HG02610 (cell line): ENCODE results near the gene ACOT9.
"Not testable (repeated sequence)": the region's sequence is repeated elsewhere in the genome, so short reads cannot be mapped to it uniquely, and the experiment has no call there.

Experiments
- ATAC-seq: cut with Tn5 transposase; IDR thresholded peaks from one replicate; pipeline ENCODE4 v1.9.1; 2021; ENCODE audit warnings: mild to moderate bottlenecking, moderate library complexity; ENCODE audit not compliant: unreplicated experiment

ACOT9 gene

DNA sequence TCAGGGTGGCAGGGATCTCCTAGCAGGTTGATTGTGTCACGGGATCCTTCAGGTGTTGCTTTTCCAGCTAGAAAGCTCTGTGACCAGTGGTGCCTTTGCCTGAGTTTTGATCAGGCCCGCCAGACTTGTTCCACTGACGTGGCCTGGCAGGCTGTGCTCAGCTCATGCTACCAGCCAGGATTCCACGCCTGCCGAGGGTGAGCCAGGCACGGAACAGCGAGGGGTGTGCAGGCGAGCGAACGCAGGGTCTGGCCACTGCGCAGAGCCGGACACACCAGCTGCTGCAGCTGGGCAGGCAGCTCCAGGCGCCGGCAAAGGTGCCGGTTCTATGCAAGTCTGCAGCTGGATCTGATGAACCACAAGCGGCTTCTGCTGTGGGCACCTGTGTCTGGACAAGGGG is 22.8 kb upstream of the ACOT9 start:
- ATAC-seq = no peak

DNA sequence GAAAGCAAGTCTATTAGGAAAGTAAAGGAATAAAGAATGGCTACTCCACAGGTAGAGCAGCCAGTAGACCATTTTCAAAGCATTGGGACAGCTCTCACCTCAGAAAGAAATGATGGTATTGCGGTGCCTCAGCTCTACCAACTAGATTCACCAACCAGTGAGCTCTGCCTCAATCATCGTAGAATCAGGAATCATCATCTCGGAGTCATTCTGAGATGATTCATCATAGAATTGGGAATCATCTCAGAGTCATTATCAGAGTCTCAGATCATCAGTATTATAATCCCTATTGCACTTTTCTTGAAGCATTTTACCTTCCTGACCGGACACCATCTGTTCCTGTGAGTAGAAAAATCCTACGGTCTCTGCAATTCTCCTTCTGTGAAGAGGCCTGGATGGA is 22.4 kb upstream of the ACOT9 start:
- no peak for ATAC-seq

DNA sequence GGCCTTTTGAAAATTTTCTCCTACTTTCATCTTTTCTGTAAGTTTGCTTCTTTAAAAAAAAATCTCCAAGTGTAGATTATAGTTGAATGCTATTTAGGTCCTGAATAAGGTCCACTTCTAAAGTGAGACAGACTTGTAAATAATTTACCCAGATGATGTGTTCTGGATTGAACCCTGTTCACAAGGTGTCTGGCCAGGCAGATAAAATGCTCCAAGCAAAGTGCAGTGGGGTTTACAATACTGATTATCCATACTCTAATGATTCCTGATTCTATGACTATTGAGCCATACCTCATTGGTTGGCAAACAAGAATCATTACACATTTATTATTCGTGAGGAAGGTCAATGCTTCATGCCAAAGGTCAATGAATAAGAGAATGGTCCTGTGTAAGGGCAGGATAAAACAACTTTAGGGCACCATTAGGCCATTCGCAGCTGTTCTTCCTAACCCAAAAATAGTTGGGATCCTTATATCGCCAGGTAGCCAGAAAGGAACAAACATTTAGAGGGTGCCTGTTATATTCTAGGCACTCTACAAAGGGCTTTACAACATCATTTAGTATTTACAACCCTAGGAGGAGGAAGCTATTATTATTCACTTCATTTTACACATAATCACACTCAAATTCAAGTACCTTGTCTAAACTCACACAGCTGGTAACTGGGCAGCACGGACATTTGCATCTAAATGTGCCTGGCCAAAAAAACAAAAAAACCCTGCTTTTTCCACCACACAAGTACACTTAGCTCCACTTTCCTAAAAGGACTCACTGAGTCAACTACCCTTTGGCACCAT is 21.3 kb upstream of the ACOT9 start:
- ATAC-seq = no peak

DNA sequence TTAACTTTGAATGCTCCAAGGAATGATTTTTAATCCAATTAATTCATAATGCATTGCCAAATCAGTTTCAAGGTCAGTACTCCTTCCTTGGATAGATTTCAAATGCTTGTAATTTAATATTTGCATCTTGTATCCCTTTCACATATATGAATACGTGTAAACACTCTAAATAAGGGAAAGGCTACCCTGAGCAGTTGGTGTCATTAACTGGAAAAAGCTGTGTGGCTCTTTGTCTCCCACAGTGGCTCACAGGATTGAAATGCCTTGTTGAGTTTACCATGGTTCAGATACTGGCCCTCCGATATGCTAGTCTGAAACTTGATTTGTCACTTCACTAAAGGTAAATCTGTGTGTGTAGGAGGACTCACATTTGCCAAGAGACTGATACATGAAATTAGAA is 16.7 kb upstream of the ACOT9 start:
- no peak for ATAC-seq

DNA sequence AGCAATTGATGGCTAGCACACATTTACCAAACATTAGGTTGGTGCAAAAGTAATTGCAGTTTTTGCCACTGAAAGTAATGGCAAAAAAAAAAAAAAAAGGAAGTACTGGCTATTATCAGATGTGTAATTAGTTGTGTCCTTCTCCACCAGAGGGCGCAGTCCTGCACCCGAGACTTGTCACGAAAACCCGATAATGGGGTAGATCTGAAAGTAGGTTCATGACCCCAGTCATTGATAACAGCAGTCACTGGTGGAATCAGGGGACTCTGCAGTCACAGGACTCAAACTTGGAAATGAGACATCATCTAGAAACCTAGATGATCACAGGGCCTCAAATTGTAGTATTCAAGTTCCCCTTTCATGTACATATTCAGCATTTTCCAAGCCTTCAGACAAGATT is 13.1 kb upstream of the ACOT9 start:
- ATAC-seq = peak; percentile 54

DNA sequence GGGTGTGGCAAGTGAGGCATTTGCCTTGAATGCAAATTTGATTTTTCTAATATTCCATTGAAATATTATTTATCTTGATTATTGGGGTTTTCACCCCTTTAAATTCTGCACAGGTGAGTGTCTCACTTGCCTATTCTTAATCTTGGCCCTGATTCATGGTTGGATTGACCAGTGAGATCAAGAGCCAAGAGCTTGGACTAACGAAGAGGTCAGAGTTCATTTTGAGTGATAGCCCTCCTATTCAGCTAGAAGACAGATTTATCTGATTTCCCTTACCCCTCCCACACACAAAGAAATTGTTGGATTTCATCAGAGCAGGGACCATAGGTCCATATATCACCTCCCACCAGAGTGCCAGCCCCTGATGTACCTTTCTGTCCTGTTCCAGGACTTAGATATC is 11.6 kb upstream of the ACOT9 start:
- ATAC-seq = no peak

DNA sequence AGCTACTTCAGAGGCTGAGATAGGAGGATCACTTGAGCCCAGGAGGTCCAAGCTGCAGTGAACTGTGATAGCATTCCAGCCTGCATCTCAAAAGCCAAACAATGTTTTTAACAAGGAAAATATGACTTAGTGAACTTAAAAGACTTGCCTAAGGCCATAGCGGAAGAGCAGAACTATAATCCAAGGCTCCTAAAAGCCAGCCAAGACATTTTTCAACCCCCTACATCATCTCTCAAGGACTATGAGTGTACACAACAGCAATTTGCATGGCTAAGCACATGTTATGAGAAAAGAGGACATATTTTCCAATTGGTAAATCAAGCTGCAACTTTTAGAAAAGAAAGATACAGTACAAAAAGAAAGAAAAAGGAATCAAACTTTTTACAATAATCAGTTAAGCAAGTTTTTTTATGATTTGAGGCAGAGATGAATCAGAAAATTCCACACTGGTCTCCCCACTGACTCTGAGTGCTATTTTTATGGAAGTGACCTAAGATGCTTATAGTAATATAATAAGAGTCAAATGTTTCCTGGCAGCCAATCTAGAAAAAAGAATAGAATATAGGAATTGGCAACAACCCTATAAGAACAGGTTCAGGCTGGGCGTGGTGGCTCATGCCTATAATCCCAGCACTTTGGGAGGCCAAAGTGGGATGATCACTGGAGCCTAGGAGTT is 9.8 kb upstream of the ACOT9 start:
- ATAC-seq = no peak

DNA sequence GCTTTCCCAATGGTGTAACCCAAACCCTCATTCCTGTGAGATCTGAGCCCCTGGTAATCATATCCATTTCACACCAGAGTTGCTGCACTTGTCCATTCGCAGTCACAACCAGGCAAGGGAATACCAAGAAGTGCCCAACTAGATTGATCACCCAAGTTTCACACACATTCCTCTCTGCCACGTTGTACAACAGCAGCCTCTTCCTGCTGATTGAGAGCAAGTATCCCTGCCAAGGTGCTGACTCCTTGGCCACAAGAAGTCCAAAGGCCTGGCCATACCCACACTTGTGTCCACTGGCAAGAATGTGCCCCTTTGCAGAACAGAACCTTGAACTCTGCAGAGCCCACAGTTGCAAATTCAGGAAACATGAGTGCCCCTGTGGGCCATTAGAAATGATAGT is 6.5 kb upstream of the ACOT9 start:
- ATAC-seq = no peak

DNA sequence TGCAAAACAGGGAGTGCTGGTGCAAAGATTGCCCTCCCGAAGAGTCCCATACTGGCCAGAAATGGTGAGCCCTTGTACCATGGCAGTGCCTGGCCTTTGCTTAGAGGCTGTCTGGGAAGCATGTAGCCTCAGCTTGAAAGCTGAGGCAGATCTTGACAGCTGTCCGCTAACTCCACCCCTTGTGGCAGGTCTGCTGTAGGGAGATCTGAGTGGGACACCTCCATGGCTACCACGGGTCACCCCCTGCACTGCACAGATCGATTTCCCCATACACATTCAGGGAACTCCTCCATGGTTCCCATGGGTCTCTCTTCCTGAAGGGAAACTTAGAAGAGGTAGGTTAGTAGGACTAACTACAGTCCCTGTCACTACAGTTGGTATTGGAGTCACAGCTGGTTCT is 6.1 kb upstream of the ACOT9 start:
- ATAC-seq = no peak

DNA sequence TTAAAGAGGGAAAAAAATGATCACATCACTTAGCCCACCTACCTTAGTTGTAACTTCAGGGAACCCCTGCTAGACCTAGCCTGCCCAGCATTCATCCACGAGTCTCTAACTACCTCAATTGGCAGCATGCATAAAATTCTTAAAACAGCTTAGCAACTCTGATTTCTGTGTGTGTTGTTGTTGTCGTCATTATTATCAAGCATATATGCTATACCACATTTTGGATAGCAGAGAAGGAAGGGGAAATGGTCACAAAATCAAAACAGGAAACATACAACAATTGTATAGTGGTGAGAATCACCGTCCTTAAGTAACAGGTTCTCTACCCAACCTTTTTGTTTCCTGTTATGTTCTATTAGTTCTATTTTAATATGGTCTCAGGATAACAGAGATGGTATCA is 2.7 kb upstream of the ACOT9 start:
- no peak for ATAC-seq

DNA sequence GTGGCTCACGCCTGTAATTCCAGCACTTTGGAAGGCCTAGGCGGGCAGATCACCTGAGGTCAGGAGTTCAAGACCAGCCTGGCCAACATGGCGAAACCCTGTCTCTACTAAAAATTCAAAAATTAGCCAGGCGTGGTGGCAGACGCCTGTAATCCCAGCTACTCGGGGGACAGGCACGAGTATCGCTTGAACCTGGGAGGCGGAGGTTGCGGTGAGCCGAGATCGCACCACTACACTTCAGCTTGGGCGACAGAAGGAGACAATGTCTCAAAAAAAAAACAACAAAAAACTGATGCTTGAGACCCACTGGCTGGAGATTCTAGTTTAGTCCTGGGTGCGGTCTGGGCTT is 521 bp upstream of the ACOT9 start:
- not testable (repeated sequence) for ATAC-seq

DNA sequence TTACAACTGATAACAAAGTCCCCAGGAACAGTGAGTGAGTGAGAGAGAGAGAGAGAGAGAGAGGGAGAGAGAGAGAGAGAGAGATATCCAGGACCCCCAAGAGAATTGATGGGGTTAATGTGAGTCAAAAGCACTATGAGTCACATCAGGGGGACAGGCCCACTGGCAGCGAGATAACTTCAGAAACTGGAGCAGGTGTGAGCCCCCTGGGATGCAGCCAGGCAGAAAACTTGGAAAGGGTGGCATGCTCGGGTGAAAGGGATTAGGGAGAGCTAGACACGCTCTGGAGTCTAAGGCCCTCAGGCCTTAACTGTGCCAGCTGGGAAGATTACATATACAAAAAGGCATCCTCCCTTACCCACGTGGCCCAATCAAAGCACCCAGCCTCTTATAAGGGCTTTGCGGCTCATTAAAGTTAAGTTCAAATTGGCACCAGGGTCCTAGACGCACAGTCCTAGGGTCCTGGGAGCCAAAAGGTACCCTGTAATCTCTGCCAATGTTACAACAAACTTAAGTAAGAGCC is 841 bp downstream of the ACOT9 start:
- ATAC-seq = no peak

DNA sequence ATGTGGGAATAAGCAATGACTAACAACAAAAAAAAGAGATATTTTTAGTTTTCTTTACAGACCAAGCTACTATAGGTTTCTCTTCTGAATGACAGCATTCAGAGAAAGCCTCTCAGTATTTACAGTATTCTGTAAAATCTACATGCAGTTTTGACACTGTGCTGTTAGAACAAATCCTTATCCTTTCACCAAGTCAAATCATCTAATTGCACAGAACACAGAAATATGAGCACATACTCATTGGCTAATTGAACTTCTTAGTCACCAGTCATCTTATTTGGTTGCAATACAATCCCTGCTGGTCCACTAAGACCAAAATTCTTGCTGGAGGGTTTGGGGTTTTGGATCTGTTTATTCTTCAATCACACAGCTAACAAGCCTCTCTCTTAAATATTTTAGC is 5.7 kb downstream of the ACOT9 start:
- peak; percentile 36 for ATAC-seq

DNA sequence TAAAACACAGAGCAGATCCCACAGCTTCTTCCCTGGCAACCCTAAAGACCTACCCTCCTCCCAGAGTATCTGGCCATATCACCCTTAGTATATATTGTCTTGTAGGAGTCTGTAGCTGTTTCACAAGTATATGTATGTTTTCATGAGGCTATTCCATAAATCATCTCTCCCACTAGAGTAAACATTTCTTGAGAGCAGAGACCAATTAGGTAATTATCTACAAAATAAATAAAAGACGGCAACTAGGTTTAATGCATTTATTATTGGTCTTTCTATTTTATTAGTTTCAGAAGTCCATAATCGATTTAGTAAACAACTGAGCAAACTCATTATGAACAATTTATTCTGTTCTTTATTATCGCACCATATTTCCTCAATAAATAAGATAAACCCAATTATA is 7.0 kb downstream of the ACOT9 start:
- ATAC-seq = no peak

DNA sequence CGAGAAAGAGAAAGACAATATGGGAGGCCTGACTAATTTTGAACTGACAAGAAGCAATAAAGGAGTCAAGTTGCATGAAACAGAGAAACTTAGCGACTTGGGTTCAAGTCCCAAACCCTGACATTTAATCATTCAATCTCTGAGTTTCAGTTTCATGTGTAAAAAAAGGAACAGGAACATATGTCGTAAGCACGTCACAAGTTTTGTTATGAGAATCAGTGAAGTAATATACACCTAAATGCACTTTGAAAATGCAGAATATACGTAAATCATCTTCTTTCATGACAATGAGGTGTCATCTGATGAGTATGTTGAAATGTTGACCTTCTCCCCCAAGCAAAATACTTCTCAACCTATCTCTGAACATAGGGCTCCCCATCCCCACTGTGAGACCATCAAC is 10.4 kb downstream of the ACOT9 start:
- ATAC-seq = peak; percentile 78

DNA sequence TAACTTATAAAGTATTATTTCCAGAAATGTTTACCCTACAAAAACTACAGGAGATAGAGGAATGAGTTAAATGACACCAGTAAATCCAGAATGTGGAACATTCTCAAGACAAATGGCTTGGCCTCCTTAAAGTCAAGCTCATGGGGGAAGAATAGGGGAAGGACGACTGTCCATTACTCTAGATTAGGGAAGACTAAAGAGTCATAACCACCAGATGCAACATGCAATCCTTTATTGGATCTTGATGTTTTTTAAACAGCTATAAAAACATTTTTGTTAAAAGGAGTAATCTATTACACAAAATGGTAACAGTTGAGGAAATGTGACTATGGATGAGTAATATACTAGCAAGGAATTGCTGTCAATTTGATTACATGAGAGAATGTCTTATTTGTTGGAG is 11.1 kb downstream of the ACOT9 start:
- no peak for ATAC-seq

DNA sequence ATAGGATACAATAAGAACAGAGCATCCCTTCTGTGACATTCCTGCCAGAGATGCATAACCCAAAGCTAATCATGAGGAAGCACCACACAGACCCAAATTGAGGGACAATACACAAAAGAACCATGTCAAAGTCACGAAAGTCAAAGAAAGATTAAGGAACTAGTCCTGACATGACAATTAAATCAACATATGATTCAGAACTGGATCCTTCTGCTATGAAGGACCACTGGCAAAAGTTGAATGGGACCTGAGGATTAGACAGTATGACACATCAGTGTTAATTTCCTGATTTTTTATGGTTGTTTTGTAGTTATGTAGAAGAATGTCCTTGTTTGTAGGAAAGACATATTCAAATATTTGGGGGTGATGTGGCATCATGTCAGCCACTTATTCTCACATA is 13.9 kb downstream of the ACOT9 start:
- no peak for ATAC-seq

DNA sequence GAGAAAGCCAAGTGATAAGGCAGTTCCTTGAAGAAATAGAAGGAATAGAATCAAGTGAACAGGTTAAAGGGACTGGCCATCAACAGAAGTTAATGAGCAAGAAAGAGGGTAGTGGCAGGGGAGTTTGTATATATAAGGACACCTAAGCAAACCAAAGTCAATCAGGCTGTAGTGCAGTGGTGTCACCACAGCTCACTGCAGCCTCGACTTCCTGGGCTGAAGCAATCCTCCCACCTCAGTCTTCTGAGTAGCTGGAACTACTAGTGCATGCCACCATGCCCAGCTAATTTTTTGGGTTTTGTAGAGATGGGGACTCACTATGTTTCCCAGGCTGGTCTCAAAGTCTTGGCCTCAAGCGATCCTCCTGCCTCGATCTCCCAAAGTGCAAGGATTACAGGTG is 15.9 kb downstream of the ACOT9 start:
- no peak for ATAC-seq

DNA sequence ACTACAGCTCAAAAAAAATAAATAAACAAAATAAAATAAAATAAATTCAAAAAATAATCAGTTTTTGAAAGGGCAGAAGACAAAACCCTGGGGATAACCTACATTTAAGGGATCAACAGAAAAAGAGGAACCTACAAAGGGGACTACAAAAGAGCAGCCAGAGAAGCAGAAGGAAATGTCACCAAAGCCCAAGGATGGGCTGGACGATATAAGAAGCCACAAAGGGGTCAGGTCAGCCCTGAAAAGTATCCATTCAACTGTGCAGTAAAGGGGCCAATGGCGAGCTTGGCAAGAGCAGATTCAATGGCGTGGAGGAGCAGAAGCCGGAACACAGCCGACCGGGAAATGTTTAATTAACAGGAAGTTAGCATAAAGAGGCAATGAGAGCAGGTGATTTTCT is 16.9 kb downstream of the ACOT9 start:
- no peak for ATAC-seq

DNA sequence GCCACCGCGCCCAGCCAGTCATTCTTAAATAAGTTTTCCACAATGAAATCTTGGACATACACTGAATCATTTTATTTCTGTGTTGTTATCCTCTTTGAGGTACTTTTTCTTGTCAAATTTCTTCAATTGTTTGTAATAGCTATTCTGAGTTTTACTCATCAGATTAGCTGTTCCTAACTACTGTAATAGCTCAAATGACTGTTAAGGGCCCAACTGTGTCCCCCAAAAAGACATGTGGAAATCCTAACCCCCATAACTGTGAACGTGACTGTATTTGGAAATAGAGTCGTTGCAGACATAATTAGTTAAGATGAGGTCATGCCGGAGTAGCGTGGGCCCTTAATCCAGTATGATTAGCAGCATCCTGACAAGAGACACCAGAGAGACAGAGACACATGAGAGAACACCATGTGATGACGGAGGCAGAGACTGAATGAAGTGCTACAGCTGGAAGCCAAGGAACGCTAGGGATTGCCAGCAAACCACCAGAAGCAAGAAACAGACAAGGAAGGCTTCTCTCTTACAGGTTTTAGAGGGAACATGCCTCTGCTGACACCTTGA is 22.9 kb downstream of the ACOT9 start:
- ATAC-seq = no peak

DNA sequence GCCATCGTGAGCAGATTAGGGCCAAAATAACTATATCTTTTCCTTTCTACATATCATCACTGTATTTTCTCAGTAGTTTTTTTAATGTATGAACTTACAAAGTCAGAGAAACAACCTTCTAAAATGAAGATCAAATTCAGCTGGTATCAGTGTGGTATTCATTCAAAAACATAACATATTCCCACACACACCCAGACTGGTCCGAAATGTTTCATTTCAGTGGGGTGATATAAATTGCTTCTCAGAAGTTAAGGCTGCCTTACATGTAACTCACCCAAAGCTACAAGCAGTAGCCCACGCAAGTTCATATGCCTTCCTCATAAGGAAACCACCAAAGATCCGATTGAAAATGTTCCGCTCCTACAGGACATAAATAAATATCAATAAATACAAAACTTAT is 37.8 kb downstream of the ACOT9 start:
- no peak for ATAC-seq

DNA sequence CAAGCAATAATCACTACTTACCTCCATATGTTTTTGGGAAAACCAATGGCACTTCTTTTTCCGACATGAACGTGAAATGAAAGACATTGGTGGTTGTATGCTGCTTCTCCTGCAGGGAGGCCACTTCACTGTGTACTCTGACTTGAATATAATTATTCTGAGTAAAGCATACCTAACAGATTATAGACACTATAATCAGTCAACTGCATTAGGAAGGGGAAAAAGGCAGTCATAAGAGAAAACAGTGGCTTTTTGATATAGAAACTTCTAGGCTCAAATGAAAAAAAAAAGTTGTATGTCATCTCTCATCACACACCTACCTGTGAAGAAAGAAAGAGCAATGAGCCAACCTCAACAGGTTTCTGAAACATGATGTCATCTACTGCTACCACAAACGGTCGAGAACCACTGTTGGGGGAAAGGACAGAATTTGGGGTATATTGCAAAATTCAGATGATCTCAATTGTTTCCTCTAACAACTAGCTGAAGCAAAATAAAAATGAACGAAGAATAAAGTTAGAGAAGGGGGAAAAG is 38.3 kb downstream of the ACOT9 start:
- no peak for ATAC-seq
